Mononuclear cell (primary cell): ENCODE data around the gene LRRC39. TPM values are rescaled to one million over a fixed set of nuclear protein-coding genes. Genes with fewer than 3 reads are reported as not detected.
"Not testable (repeated sequence)": the region's sequence is repeated elsewhere in the genome, so short reads cannot be mapped to it uniquely, and the experiment has no call there.

ENCODE experiments used
- H3K27me3 ChIP-seq: 2 replicates; pipeline ENCODE4 v1.6.0; 2011; ENCODE audit warnings: low read length, control low read depth; ENCODE audit not compliant: insufficient read depth
- H3K4me1 ChIP-seq: 2 replicates; pipeline ENCODE4 v1.5.1; 2011; ENCODE audit warnings: mild to moderate bottlenecking, low read length, control low read depth; ENCODE audit not compliant: insufficient read depth
- H3K4me3 ChIP-seq: 2 replicates; pipeline ENCODE4 v1.5.1; 2011; ENCODE audit warnings: mild to moderate bottlenecking, low read length, moderate library complexity
- H3K9me3 ChIP-seq: 2 replicates; pipeline ENCODE4 v1.5.1; 2011; ENCODE audit warnings: low read depth, mild to moderate bottlenecking, control low read depth, low read length
- total RNA-seq: library from RNA; depleted of rRNA; stranded (reverse); fragments of >200 nt; gene quantifications from one replicate; pipeline ENCODE4 v1.2.3, GENCODE V29; 2012

The LRRC39 gene
- total RNA-seq, result 1.3 TPM

GRCh38 chr1:100178091-100178490 lies at the start of gene LRRC39:
Gene LRRC39, minus strand, starts transcription at chr1:100178256. Its CDS starts 9,740 bp downstream, at chr1:100168516.
- Histone ChIP-seq H3K27me3 (no peaks in the 10 kb centered on the region), H3K4me3 (no peak within 1 kb of the TSS), H3K9me3 (no peaks in the 10 kb centered on the region), H3K4me1 (no peaks in the 10 kb centered on the region)

- H3K9me3 ChIP-seq, result no peaks in the 10 kb centered on the region
- no peaks in the 10 kb centered on the region for H3K27me3 ChIP-seq
- H3K4me1 ChIP-seq, result no peaks in the 10 kb centered on the region
- no peak overlapping the region for H3K4me3 ChIP-seq
Observed at GRCh38 chr1:100222428-100222827, 44.4 kb upstream of the LRRC39 start.

GRCh38 chr1:100219883-100220282 lies 41.8 kb upstream of the LRRC39 start:
- Histone ChIP-seq H3K9me3 (no peaks in the 10 kb centered on the region), H3K27me3 (no peaks in the 10 kb centered on the region), H3K4me3 (no peak overlapping the region), H3K4me1 (no peaks in the 10 kb centered on the region)

- Histone ChIP-seq H3K9me3 (no peaks in the 10 kb centered on the region), H3K4me3 (no peak overlapping the region), H3K4me1 (no peaks in the 10 kb centered on the region), H3K27me3 (no peaks in the 10 kb centered on the region)
Observed at GRCh38 chr1:100219457-100219856, 41.4 kb upstream of the LRRC39 start.

GRCh38 chr1:100217834-100218233 lies 39.8 kb upstream of the LRRC39 start:
- Histone ChIP-seq H3K27me3 (no peaks in the 10 kb centered on the region), H3K4me3 (no peak overlapping the region), H3K9me3 (no peaks in the 10 kb centered on the region), H3K4me1 (no peaks in the 10 kb centered on the region)

- Histone ChIP-seq H3K4me1 (no peaks in the 10 kb centered on the region), H3K9me3 (no peaks in the 10 kb centered on the region), H3K27me3 (no peaks in the 10 kb centered on the region), H3K4me3 (no peak overlapping the region)
Observed at GRCh38 chr1:100215101-100215500, 37.0 kb upstream of the LRRC39 start.

- no peak overlapping the region for H3K4me3 ChIP-seq
Observed at GRCh38 chr1:100213141-100213540, 35.1 kb upstream of the LRRC39 start.

GRCh38 chr1:100206301-100206700 lies 28.2 kb upstream of the LRRC39 start:
- H3K4me3 ChIP-seq, result no peak overlapping the region
- no peaks in the 10 kb centered on the region for H3K4me1 ChIP-seq
- H3K27me3 ChIP-seq, result no peaks in the 10 kb centered on the region
- H3K9me3 ChIP-seq, result no peaks in the 10 kb centered on the region

More at GRCh38 chr1:100213141-100213540, 35.1 kb upstream of the LRRC39 start:
- Histone ChIP-seq H3K27me3 (no peaks in the 10 kb centered on the region), H3K4me1 (no peaks in the 10 kb centered on the region), H3K9me3 (no peaks in the 10 kb centered on the region)

GRCh38 chr1:100205593-100205992 lies 27.5 kb upstream of the LRRC39 start:
- not testable (repeated sequence) for H3K4me3 ChIP-seq, H3K4me1 ChIP-seq, H3K9me3 ChIP-seq

GRCh38 chr1:100205103-100205502 lies 27.0 kb upstream of the LRRC39 start:
- H3K27me3 ChIP-seq, H3K9me3 ChIP-seq, H3K4me1 ChIP-seq, H3K4me3 ChIP-seq: not testable (repeated sequence)

More at GRCh38 chr1:100205593-100205992, 27.5 kb upstream of the LRRC39 start:
- H3K27me3 ChIP-seq, result not testable (repeated sequence)

- H3K9me3 ChIP-seq, H3K27me3 ChIP-seq, H3K4me1 ChIP-seq, H3K4me3 ChIP-seq: not testable (repeated sequence)
Observed at GRCh38 chr1:100202703-100203102, 24.6 kb upstream of the LRRC39 start.

GRCh38 chr1:100200060-100200459 lies 22.0 kb upstream of the LRRC39 start:
- H3K4me1 ChIP-seq, H3K9me3 ChIP-seq, H3K27me3 ChIP-seq, H3K4me3 ChIP-seq: not testable (repeated sequence)

- Histone ChIP-seq H3K4me3 (no peak overlapping the region), H3K4me1 (no peaks in the 10 kb centered on the region), H3K27me3 (no peaks in the 10 kb centered on the region), H3K9me3 (no peaks in the 10 kb centered on the region)
Observed at GRCh38 chr1:100198596-100198995, 20.5 kb upstream of the LRRC39 start.

GRCh38 chr1:100188617-100189016 lies 10.6 kb upstream of the LRRC39 start:
- H3K9me3 ChIP-seq, result no peaks in the 10 kb centered on the region
- no peaks in the 10 kb centered on the region for H3K27me3 ChIP-seq
- H3K4me1 ChIP-seq, result no peaks in the 10 kb centered on the region
- H3K4me3 ChIP-seq, result no peak overlapping the region

- Histone ChIP-seq H3K9me3 (no peaks in the 10 kb centered on the region), H3K27me3 (no peaks in the 10 kb centered on the region)
Observed at GRCh38 chr1:100187912-100188311, 9.9 kb upstream of the LRRC39 start.

GRCh38 chr1:100184536-100184935 lies 6.5 kb upstream of the LRRC39 start:
- Histone ChIP-seq H3K4me1 (no peaks in the 10 kb centered on the region), H3K9me3 (no peaks in the 10 kb centered on the region), H3K27me3 (no peaks in the 10 kb centered on the region)

More at GRCh38 chr1:100187912-100188311, 9.9 kb upstream of the LRRC39 start:
- Histone ChIP-seq H3K4me1 (no peaks in the 10 kb centered on the region), H3K4me3 (no peak overlapping the region)

GRCh38 chr1:100183370-100183769 lies 5.3 kb upstream of the LRRC39 start:
- Histone ChIP-seq H3K4me3 (no peak overlapping the region), H3K4me1 (no peaks in the 10 kb centered on the region), H3K9me3 (no peaks in the 10 kb centered on the region), H3K27me3 (no peaks in the 10 kb centered on the region)

More at GRCh38 chr1:100184536-100184935, 6.5 kb upstream of the LRRC39 start:
- no peak overlapping the region for H3K4me3 ChIP-seq
